Fibroblast of lung (primary cell): ENCODE results near the gene ERGIC1. TPM values are rescaled to one million over a fixed set of nuclear protein-coding genes. Genes with fewer than 3 reads are reported as not detected.
A peak's percentile ranks its signal among the peaks of the same experiment; 100 is the strongest.

Experiments
- DNase-seq, 2 donors: peaks; one replicate each; pipeline versions ENCODE4 v3.0.0 to v3.0.0-alpha.2; 2010; ENCODE audit warnings: low read depth in 2 of 2
- H2AFZ ChIP-seq: 2 replicates; pipeline ENCODE4 v1.5.1; 2012; ENCODE audit warnings: low read length, control low read depth, inconsistent platforms
- H3K27ac ChIP-seq: 2 replicates; pipeline ENCODE4 v1.5.1; 2011; ENCODE audit warnings: low read length, control low read depth; ENCODE audit not compliant: insufficient read depth
- H3K27me3 ChIP-seq: 2 replicates; pipeline ENCODE4 v1.5.1; 2011; ENCODE audit warnings: mild to moderate bottlenecking, low read length; ENCODE audit not compliant: control insufficient read depth, insufficient read depth
- H3K36me3 ChIP-seq: 2 replicates; pipeline ENCODE4 v1.5.1; 2011; ENCODE audit warnings: low read length; ENCODE audit not compliant: control insufficient read depth, insufficient read depth
- H3K4me1 ChIP-seq: 2 replicates; pipeline ENCODE4 v1.5.1; 2011; ENCODE audit warnings: low read length; ENCODE audit not compliant: control insufficient read depth, insufficient read depth; ENCODE audit errors: extremely low read depth
- H3K4me2 ChIP-seq: 2 replicates; pipeline ENCODE4 v1.5.1; 2011; ENCODE audit warnings: low read length, control low read depth; ENCODE audit not compliant: insufficient read depth; ENCODE audit errors: extremely low read depth
- H3K4me3 ChIP-seq, 4 experiments: fragments of 200-600 bp in 1 of 4; sonication (generic) in 1 of 4; replicated peaks in 1 of 4; 2 replicates each; pipeline ENCODE4 v1.5.1; 2011 to 2016; ENCODE audit warnings: low read length in 4 of 4, low read depth in 3 of 4, mild to moderate bottlenecking in 3 of 4, control low read depth in 2 of 4, inconsistent platforms in 1 of 4, mixed read lengths in 1 of 4; ENCODE audit not compliant: insufficient read depth in 1 of 4; ENCODE audit errors: control extremely low read depth in 1 of 4
- H3K79me2 ChIP-seq: 2 replicates; pipeline ENCODE4 v1.5.1; 2012; ENCODE audit warnings: mild to moderate bottlenecking, low read length, inconsistent platforms; ENCODE audit not compliant: control insufficient read depth, insufficient read depth
- H3K9ac ChIP-seq: 2 replicates; pipeline ENCODE4 v1.5.1; 2011; ENCODE audit warnings: mild to moderate bottlenecking, low read length, control low read depth; ENCODE audit not compliant: insufficient read depth
- H3K9me3 ChIP-seq: 2 replicates; pipeline ENCODE4 v1.5.1; 2012; ENCODE audit warnings: low read depth, low read length; ENCODE audit not compliant: control insufficient read depth, insufficient read depth
- H4K20me1 ChIP-seq: 2 replicates; pipeline ENCODE4 v1.5.1; 2011; ENCODE audit warnings: low read length; ENCODE audit not compliant: control insufficient read depth, insufficient read depth; ENCODE audit errors: extremely low read depth
- CTCF ChIP-seq, 2 donors: IDR thresholded peaks in 1 of 2; conservative IDR thresholded peaks in 1 of 2; 1 replicate in 1 of 2; 2 replicates in 1 of 2; pipeline ENCODE4 v1.5.1; 2011 to 2012; ENCODE audit warnings: low read length in 2 of 2, control low read depth in 1 of 2, inconsistent platforms in 1 of 2, low read depth in 1 of 2, mild to moderate bottlenecking in 1 of 2
- EZH2 ChIP-seq: IDR thresholded peaks from 2 replicates; pipeline ENCODE4 v1.5.1; 2012; ENCODE audit warnings: low read length, control low read depth, mild to moderate bottlenecking; ENCODE audit errors: missing control alignments
- polyA plus RNA-seq, 2 donors: library from polyadenylated mRNA; depleted of rRNA in 1 of 2; stranded (reverse) in 1 of 2; unstranded in 1 of 2; fragments of >200 nt; gene quantifications; 2 replicates each; pipeline ENCODE4 v1.2.1, GENCODE V29; 2011 to 2012; ENCODE audit warnings: missing spikeins in 1 of 2
- total RNA-seq: library from RNA; depleted of rRNA; stranded (reverse); fragments of >200 nt; gene quantifications from 2 replicates; pipeline ENCODE4 v1.2.1, GENCODE V29; 2014

Gene ERGIC1
- total and polyA plus RNA-seq, 2 donors (not counting 1 experiment from before 2014, with no cell fraction given), result 113 to 171 TPM

- H3K9me3 ChIP-seq, result no peaks in the 10 kb centered on the region
- peak overlapping the region; percentile 95 for H3K27ac ChIP-seq
- peak overlapping the region; percentile 59 for H3K9ac ChIP-seq
- no peaks in the 10 kb centered on the region for H3K27me3 ChIP-seq
- peak; percentile 89 to 99 for DNase-seq
- peaks cover 57% of the 10 kb centered on the region for H3K4me1 ChIP-seq
- H2AFZ ChIP-seq, result no peak overlapping the region
- TF ChIP-seq CTCF (conservative IDR thresholded peaks at IDR 0.05 in 1 of 2, IDR thresholded peaks at IDR 0.05 in 1 of 2; ENCODE audit: low read depth in 1 of 2, low read length in 2 of 2) (peak; percentile 50 to 64), EZH2 (no peak)
- no peak overlapping the region for H3K4me3 ChIP-seq
- H3K36me3 ChIP-seq, result peaks cover 9% of the 10 kb centered on the region
- peaks cover 3% of the 10 kb centered on the region for H3K79me2 ChIP-seq
- H3K4me2 ChIP-seq, result no peak overlapping the region
- no peaks in the 10 kb centered on the region for H4K20me1 ChIP-seq
Observed at GRCh38 chr5:172902497-172903472, 68.7 kb downstream of the ERGIC1 start.

GRCh38 chr5:172903790-172904189 lies 69.7 kb downstream of the ERGIC1 start:
- Histone ChIP-seq H2AFZ (no peak overlapping the region), H3K79me2 (peaks cover 3% of the 10 kb centered on the region), H3K36me3 (peaks cover 6% of the 10 kb centered on the region), H3K9me3 (no peaks in the 10 kb centered on the region), H3K4me3 (no peak overlapping the region), H4K20me1 (no peaks in the 10 kb centered on the region), H3K4me1 (peaks cover 48% of the 10 kb centered on the region), H3K27me3 (no peaks in the 10 kb centered on the region), H3K27ac (peak overlapping the region; percentile 95), H3K4me2 (no peak overlapping the region), H3K9ac (peak overlapping the region; percentile 59)
- TF ChIP-seq EZH2 (no peak), CTCF (conservative IDR thresholded peaks at IDR 0.05 in 1 of 2, IDR thresholded peaks at IDR 0.05 in 1 of 2; ENCODE audit: low read depth in 1 of 2, low read length in 2 of 2) (no peak)
- peak; percentile 95 to 96 for DNase-seq

- Histone ChIP-seq H3K4me2 (no peak overlapping the region), H3K4me1 (peaks cover 45% of the 10 kb centered on the region), H3K36me3 (peaks cover 4% of the 10 kb centered on the region), H3K27me3 (no peaks in the 10 kb centered on the region), H3K79me2 (peaks cover 2% of the 10 kb centered on the region), H3K9me3 (no peaks in the 10 kb centered on the region), H3K4me3 (no peak overlapping the region), H3K9ac (peak overlapping the region; percentile 3), H4K20me1 (no peaks in the 10 kb centered on the region), H2AFZ (no peak overlapping the region), H3K27ac (peak overlapping the region; percentile 95)
- TF ChIP-seq EZH2 (no peak), CTCF (conservative IDR thresholded peaks at IDR 0.05 in 1 of 2, IDR thresholded peaks at IDR 0.05 in 1 of 2; ENCODE audit: low read depth in 1 of 2, low read length in 2 of 2) (no peak)
- no peak for DNase-seq
Observed at GRCh38 chr5:172904312-172904642, 70.2 kb downstream of the ERGIC1 start.
